ENCODE data around the gene BCAS3.
A peak's percentile ranks its signal among the peaks of the same experiment; 100 is the strongest.
"Not testable (repeated sequence)": the region's sequence is repeated elsewhere in the genome, so short reads cannot be mapped to it uniquely, and the experiment has no call there.

BCAS3 gene

DNA sequence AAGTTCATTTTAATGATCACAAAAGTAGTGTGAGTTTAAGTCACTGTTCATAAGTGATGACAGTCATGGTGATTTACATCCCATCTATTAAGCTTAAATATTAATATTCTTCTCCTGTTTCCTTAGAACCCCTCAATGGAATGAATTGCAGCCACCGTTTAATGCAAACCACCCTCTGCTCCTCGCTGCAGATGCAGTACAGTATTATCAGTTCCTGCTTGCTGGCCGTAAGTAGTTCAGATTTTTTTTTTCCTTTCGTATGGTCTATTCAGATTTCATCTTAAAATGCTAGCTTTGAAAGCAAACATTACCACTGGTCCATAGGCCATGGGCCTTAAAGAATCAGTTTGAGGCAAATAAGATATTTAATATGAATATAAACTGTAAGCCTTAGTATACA is 363.0 kb downstream of the BCAS3 start:
- no peak for TF ChIP-seq ZC3H10 (CRISPR knock-in tag; IDR thresholded peaks at IDR 0.05)
- TF ChIP-seq, protein P1, sequence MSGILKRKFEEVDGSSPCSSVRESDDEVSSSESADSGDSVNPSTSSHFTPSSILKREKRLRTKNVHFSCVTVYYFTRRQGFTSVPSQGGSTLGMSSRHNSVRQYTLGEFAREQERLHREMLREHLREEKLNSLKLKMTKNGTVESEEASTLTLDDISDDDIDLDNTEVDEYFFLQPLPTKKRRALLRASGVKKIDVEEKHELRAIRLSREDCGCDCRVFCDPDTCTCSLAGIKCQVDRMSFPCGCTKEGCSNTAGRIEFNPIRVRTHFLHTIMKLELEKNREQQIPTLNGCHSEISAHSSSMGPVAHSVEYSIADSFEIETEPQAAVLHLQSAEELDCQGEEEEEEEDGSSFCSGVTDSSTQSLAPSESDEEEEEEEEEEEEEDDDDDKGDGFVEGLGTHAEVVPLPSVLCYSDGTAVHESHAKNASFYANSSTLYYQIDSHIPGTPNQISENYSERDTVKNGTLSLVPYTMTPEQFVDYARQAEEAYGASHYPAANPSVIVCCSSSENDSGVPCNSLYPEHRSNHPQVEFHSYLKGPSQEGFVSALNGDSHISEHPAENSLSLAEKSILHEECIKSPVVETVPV (CRISPR knock-in tag; IDR thresholded peaks at IDR 0.05) = no peak
- TF ChIP-seq, protein P2, sequence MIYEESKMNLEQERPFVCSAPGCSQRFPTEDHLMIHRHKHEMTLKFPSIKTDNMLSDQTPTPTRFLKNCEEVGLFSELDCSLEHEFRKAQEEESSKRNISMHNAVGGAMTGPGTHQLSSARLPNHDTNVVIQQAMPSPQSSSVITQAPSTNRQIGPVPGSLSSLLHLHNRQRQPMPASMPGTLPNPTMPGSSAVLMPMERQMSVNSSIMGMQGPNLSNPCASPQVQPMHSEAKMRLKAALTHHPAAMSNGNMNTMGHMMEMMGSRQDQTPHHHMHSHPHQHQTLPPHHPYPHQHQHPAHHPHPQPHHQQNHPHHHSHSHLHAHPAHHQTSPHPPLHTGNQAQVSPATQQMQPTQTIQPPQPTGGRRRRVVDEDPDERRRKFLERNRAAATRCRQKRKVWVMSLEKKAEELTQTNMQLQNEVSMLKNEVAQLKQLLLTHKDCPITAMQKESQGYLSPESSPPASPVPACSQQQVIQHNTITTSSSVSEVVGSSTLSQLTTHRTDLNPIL (CRISPR knock-in tag; IDR thresholded peaks at IDR 0.05; ENCODE audit: low read depth) = no peak
- no peak for TF ChIP-seq ISL1 (CRISPR knock-in tag; IDR thresholded peaks at IDR 0.05)
- no peak for TF ChIP-seq ESRRG (CRISPR knock-in tag; IDR thresholded peaks at IDR 0.05)
- no peak for TF ChIP-seq ZFP3 (CRISPR knock-in tag; IDR thresholded peaks at IDR 0.05)
- ATAC-seq = no peak

DNA sequence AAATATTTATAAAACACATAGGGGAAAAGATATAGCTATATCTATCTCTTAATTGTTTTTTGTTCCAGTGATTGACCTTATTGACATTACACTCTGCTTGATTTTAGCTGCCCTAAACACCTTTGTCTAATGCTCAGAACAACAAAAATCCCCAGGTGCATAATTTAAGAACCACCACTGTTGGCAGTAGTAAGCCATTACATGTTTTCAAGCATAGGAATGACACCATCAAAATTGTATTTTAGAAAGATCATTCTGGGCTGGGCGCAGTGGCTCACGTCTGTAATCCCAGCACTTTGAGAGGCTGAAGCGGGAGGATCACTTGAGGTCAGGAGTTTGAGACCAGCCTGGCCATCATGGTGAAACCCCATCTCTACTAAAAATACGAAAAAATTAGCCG is 364.7 kb downstream of the BCAS3 start:
- ATAC-seq = not testable (repeated sequence)

DNA sequence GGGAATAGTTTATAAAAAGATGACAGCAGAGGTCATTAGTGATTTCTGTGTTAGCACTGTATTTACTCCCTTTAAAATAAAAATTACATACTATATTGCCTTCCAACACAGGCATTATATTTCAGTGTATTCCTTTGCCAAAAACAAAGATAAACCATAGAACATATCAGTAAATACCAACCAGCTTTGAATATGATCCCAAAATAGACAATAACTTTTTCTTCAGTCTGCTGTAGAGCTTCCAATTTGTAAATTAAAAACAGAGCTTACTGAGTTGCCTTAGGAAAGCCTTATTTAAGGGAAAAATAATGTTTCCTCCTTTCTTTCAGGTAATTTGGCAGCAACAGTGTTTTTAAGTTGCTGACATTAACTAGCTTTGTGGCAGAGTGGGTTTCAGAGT is 369.9 kb downstream of the BCAS3 start:
- no peak for TF ChIP-seq ISL1 (CRISPR knock-in tag; IDR thresholded peaks at IDR 0.05)
- no peak for TF ChIP-seq ZNF565 (CRISPR knock-in tag; conservative IDR thresholded peaks at IDR 0.05; ENCODE audit: low read depth)
- TF ChIP-seq TCF4 (CRISPR knock-in tag; IDR thresholded peaks at IDR 0.05; ENCODE audit: borderline replicate concordance) = no peak
- TF ChIP-seq RARB (CRISPR knock-in tag; IDR thresholded peaks at IDR 0.05) = no peak
- no peak for TF ChIP-seq SNAI2 (CRISPR knock-in tag; IDR thresholded peaks at IDR 0.05)
- no peak for TF ChIP-seq OSR1 (CRISPR knock-in tag; IDR thresholded peaks at IDR 0.05)
- no peak for TF ChIP-seq ZC3H10 (CRISPR knock-in tag; IDR thresholded peaks at IDR 0.05)
- no peak for TF ChIP-seq PPARA (CRISPR knock-in tag; IDR thresholded peaks at IDR 0.05; ENCODE audit: borderline replicate concordance)
- TF ChIP-seq, protein P1 (CRISPR knock-in tag; IDR thresholded peaks at IDR 0.05) = no peak
- no peak for TF ChIP-seq ARNTL (CRISPR knock-in tag; IDR thresholded peaks at IDR 0.05; ENCODE audit: borderline replicate concordance, low read depth)

DNA sequence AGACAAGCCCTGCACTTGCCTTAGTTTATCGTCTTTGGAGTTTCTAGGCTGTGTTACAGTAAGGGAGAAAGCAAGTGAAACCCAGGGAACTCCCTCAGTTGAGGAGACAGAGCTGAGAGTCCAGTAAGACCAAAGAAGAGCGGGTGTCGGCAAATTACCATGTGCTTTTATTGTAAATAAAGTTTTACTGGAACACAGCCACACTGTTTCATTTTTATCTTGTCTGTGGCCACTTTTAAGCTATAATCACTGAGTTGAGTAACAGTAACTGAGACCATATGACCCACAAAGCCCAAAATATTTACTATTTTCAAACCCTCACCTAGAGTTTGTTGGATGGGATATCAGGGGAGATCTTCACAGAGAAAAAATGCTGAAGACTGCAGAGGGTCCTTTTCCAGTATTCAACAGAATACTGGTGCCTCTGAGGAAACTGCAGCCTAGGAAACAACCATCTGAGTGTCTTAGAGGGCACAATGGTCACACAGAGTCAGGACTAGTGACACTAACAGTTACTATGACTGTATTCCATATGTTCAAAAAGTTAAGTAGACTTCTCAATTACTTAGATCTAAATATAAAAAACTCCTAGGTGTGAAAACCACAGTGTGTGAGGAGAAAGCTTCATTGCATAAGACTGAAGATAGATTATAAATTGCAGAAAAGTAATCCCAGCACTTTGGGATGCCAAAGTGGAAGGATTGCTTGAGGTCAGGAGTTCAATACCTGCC is 370.9 kb downstream of the BCAS3 start:
- no peak for ATAC-seq
- TF ChIP-seq, protein P3, sequence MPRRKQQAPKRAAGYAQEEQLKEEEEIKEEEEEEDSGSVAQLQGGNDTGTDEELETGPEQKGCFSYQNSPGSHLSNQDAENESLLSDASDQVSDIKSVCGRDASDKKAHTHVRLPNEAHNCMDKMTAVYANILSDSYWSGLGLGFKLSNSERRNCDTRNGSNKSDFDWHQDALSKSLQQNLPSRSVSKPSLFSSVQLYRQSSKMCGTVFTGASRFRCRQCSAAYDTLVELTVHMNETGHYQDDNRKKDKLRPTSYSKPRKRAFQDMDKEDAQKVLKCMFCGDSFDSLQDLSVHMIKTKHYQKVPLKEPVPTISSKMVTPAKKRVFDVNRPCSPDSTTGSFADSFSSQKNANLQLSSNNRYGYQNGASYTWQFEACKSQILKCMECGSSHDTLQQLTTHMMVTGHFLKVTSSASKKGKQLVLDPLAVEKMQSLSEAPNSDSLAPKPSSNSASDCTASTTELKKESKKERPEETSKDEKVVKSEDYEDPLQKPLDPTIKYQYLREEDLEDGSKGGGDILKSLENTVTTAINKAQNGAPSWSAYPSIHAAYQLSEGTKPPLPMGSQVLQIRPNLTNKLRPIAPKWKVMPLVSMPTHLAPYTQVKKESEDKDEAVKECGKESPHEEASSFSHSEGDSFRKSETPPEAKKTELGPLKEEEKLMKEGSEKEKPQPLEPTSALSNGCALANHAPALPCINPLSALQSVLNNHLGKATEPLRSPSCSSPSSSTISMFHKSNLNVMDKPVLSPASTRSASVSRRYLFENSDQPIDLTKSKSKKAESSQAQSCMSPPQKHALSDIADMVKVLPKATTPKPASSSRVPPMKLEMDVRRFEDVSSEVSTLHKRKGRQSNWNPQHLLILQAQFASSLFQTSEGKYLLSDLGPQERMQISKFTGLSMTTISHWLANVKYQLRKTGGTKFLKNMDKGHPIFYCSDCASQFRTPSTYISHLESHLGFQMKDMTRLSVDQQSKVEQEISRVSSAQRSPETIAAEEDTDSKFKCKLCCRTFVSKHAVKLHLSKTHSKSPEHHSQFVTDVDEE (CRISPR knock-in tag; IDR thresholded peaks at IDR 0.05) = no peak
- TF ChIP-seq, protein P4, sequence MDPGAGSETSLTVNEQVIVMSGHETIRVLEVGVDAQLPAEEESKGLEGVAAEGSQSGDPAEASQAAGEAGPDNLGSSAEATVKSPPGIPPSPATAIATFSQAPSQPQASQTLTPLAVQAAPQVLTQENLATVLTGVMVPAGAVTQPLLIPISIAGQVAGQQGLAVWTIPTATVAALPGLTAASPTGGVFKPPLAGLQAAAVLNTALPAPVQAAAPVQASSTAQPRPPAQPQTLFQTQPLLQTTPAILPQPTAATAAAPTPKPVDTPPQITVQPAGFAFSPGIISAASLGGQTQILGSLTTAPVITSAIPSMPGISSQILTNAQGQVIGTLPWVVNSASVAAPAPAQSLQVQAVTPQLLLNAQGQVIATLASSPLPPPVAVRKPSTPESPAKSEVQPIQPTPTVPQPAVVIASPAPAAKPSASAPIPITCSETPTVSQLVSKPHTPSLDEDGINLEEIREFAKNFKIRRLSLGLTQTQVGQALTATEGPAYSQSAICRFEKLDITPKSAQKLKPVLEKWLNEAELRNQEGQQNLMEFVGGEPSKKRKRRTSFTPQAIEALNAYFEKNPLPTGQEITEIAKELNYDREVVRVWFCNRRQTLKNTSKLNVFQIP (CRISPR knock-in tag; IDR thresholded peaks at IDR 0.05; ENCODE audit: borderline replicate concordance, low read depth) = no peak
- TF ChIP-seq ZC3H10 (CRISPR knock-in tag; IDR thresholded peaks at IDR 0.05) = no peak

More for the DNA sequence above, 369.9 kb downstream of the BCAS3 start:
- ATAC-seq = peak; percentile 74; the same call in 2 of the 3 replicates

DNA sequence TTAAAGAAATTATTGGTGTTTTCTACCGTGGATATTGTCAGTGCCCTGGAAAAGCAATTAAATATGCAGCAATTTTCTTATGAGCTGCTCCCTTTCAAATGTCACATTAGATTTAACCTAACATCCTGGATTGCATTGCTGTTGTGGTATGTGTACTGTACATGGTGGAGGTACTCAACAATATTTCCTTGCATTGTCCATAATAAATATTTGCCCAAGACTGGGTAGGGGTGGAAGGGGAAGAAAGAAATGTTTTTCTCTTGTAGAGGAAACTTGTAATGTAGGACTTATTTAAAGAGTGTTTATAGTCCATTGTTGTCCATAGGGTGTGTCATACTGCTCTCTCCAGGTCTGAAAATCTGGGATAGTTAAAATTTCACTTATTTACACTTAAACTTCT is 375.8 kb downstream of the BCAS3 start:
- peak; percentile 62 for ATAC-seq
- no peak for TF ChIP-seq ZNF565 (CRISPR knock-in tag; conservative IDR thresholded peaks at IDR 0.05; ENCODE audit: low read depth)
- no peak for TF ChIP-seq PPARA (CRISPR knock-in tag; IDR thresholded peaks at IDR 0.05; ENCODE audit: borderline replicate concordance)
- TF ChIP-seq TOX (CRISPR knock-in tag; IDR thresholded peaks at IDR 0.05; ENCODE audit: borderline replicate concordance) = no peak
